ENCODE measurements around the gene COX11. TPM values are rescaled to one million over a fixed set of nuclear protein-coding genes. Genes with fewer than 3 reads are reported as not detected.

The COX11 gene
- total RNA-seq, 4 donors from 2014 or later: 30.8 to 61.4 (median 42.3) TPM

DNA sequence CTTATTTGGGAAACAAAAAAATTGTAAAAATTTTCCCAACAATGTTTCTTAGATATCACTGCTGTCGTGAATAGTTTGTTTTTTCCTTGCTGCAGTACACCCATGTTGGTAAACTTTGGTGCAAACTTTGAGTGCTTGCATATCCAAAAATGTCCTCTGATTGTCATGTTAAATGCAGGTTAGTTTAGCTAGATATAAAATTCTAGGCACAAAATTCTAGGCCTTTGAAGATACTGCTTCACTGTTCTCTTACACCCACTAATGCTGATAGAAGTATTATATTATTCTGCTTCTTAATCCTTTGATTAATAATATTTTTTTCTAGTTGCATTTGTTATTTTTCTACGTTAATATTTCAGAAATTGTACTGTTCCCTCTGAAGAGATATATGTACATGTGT, 51.7 kb downstream of the COX11 start:
- intact Hi-C loops (cut with DNase I; ENCODE audit: low total_unique reads): no loop called here
- TF ChIP-seq, protein P1, sequence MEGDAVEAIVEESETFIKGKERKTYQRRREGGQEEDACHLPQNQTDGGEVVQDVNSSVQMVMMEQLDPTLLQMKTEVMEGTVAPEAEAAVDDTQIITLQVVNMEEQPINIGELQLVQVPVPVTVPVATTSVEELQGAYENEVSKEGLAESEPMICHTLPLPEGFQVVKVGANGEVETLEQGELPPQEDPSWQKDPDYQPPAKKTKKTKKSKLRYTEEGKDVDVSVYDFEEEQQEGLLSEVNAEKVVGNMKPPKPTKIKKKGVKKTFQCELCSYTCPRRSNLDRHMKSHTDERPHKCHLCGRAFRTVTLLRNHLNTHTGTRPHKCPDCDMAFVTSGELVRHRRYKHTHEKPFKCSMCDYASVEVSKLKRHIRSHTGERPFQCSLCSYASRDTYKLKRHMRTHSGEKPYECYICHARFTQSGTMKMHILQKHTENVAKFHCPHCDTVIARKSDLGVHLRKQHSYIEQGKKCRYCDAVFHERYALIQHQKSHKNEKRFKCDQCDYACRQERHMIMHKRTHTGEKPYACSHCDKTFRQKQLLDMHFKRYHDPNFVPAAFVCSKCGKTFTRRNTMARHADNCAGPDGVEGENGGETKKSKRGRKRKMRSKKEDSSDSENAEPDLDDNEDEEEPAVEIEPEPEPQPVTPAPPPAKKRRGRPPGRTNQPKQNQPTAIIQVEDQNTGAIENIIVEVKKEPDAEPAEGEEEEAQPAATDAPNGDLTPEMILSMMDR (IDR thresholded peaks at IDR 0.05): no peak
- TF ChIP-seq POLR2A (IDR thresholded peaks at IDR 0.05): no peak
- 90 to 95% methylated on average over 2 of the region's 2 CpGs for WGBS, 2 donors
- H3K4me3 ChIP-seq (ENCODE audit: low read depth, poor library complexity, severe bottlenecking): no peak overlapping the region
- no peak for DNase-seq (ENCODE audit: low spot score in 2 of 2)

Other genes starting within 250 kb of the COX11 start
- gene TOM1L1, start 67.8 kb downstream of the COX11 start, total RNA-seq: 10 to 100 TPM; 35.1 to 63.2 (median 42.3) TPM
- 10 to 100 TPM in 1 of 4 donors, 1 to 10 TPM in 3; 2.8 to 10.3 (median 5.6) TPM for gene STXBP4, start 111 bp upstream of the COX11 start, total RNA-seq